SK-N-SH treated with all-trans-retinoic acid at 6 μM for 48 hours (cell line): ENCODE measurements around the gene CXCL1.

ENCODE experiments used
- PATZ1 ChIP-seq: fragments of 250-450 bp; sonication (Bioruptor Pico); IDR thresholded peaks from 2 replicates; pipeline ENCODE4 v1.8.0; 2020; ENCODE audit warnings: mild to moderate bottlenecking, moderate library complexity, borderline replicate concordance
- PPARA ChIP-seq: fragments of 250-450 bp; sonication (Bioruptor Pico); IDR thresholded peaks from 2 replicates; pipeline ENCODE4 v1.5.0; 2020; ENCODE audit warnings: mild to moderate bottlenecking, borderline replicate concordance
- SNAI2 ChIP-seq: fragments of 250-450 bp; sonication (Bioruptor Pico); IDR thresholded peaks from 2 replicates; pipeline ENCODE4 v1.5.0; 2020; ENCODE audit warnings: mild to moderate bottlenecking, moderate library complexity
- ZNF70 ChIP-seq: fragments of 450-650 bp; formaldehyde crosslinking; IDR thresholded peaks from 2 replicates; pipeline ENCODE4 v1.5.0; 2020; ENCODE audit warnings: mild to moderate bottlenecking, moderate library complexity
- ZNF8 ChIP-seq: fragments of 450-650 bp; formaldehyde crosslinking; IDR thresholded peaks from 2 replicates; pipeline ENCODE4 v1.5.0; 2020; ENCODE audit warnings: mild to moderate bottlenecking, moderate library complexity
- TF ChIP-seq, protein P1 (sequence below): fragments of 250-450 bp; sonication (Bioruptor Pico); IDR thresholded peaks from 2 replicates; pipeline ENCODE4 v1.5.1; 2020; ENCODE audit warnings: low read depth, mild to moderate bottlenecking, moderate library complexity

DNA sequence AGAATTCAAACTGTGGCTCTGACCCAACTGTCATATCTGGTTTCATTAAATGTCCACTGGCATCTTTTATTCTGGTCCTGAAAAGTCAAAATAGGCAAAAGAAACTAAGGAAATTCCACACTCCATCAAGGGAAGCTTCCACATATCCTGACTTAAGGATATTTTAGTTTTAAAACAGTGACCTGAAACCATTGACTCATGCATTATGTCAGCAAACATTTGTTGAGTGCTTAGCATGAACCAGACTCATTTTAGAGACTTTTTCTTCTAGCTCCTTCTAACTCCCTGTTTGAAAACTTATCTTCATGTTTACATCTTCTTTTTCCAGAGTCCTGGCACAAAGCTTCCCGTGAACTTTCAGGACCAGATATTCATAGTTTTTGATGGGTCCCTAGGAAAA lies 6.9 kb upstream of the CXCL1 start:
- TF ChIP-seq ZNF8 (CRISPR knock-in tag) = no peak
- TF ChIP-seq SNAI2 (CRISPR knock-in tag) = no peak
- no peak for TF ChIP-seq PPARA (CRISPR knock-in tag)
- TF ChIP-seq, protein P1, sequence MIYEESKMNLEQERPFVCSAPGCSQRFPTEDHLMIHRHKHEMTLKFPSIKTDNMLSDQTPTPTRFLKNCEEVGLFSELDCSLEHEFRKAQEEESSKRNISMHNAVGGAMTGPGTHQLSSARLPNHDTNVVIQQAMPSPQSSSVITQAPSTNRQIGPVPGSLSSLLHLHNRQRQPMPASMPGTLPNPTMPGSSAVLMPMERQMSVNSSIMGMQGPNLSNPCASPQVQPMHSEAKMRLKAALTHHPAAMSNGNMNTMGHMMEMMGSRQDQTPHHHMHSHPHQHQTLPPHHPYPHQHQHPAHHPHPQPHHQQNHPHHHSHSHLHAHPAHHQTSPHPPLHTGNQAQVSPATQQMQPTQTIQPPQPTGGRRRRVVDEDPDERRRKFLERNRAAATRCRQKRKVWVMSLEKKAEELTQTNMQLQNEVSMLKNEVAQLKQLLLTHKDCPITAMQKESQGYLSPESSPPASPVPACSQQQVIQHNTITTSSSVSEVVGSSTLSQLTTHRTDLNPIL (CRISPR knock-in tag) = no peak
- TF ChIP-seq ZNF70 = no peak
- no peak for TF ChIP-seq PATZ1 (CRISPR knock-in tag)
